Stimulated activated CD8-positive, alpha-beta memory T cell treated with anti-CD3 and anti-CD28 coated beads, Interleukin-4, amount 100 ng/mL, for 1 hour (primary cell): Measurements from ENCODE around the gene DENND1A.
"Not testable (repeated sequence)": the region's sequence is repeated elsewhere in the genome, so short reads cannot be mapped to it uniquely, and the experiment has no call there.

Experiments used
- DNase-seq, 2 donors: peaks; one replicate each; pipeline ENCODE4 v3.0.0-alpha.2; 2020; ENCODE audit warnings: low read depth in 2 of 2, low spot score in 1 of 2

DENND1A gene

DNA sequence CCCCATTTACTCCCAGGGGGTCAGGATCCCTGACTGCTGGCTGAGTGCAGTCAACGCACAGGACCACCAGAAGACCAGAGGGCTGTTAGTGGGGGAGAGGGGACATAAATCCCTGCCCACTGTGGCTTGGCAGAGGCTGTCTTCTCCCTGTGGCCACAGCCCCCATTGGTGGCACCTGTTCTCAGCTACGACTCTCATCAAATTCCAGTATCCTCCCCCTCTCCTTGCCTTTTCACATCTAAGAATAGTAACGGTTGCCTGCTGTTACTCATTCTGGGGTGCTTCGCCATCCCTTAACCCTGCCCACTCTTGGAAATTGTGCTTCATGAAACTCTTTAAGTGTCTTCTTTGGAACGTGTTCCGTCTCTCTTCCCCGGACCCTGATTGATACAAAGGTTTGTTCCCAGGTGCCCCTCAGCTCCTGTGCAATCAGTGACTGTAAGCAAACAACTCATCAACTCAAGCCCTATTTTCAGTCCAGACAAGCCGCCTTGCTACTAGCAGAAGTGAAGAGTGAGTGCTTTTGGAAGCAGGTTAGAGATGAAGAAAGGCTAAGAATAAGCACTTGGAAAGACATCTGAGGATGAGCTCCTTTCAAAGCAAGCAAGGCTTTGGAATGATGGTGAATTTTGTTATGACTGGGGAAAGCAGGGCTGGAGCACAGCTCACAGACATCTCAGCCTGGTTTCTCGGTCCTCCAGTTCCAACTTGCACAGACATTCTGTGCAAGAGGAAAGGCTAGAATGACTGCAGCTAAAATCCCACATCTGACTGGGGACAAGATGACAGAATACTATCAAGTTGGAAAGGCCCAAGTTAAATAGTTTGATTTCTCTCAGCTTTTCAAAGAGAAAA, 22.9 kb upstream of the DENND1A start:
- no peak for DNase-seq

DNA sequence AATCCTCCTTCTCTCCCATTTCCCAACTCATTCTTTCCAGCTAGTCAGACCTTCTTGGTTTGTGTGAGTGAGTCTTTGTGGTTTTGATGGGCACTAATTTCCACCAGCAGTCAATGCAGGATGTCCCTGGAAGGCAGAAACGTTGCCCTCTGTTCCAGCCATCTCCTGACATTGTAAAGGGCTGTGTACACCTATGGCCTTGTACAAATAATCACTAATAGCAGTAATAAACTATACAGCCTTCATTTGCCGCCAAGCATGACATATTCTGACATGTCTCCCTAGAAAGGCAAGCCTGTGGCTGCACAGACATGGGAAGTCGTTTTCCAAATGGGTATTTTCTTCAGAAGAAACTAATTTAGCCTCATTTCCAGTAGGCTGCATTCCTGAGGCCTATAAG, 18.4 kb upstream of the DENND1A start:
- no peak for DNase-seq

DNA sequence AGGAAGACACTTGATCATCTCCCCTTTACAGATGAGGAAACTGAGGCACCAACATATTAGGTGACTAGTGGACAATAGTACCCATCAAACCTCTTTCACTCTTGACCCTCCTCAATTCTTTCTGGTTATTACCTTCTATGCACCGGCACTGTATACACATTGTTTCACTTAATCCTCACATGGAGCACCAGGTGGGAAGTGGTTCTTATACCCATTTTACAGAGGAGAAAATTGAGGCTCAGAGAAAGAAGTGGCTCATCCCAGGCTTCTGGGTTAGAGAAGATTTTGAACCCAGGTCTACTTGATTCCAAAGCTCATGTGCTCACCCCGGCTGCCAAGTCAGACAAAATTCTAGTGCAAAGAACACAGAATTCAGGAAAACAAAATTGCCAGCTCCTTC, 17.4 kb upstream of the DENND1A start:
- no peak for DNase-seq

DNA sequence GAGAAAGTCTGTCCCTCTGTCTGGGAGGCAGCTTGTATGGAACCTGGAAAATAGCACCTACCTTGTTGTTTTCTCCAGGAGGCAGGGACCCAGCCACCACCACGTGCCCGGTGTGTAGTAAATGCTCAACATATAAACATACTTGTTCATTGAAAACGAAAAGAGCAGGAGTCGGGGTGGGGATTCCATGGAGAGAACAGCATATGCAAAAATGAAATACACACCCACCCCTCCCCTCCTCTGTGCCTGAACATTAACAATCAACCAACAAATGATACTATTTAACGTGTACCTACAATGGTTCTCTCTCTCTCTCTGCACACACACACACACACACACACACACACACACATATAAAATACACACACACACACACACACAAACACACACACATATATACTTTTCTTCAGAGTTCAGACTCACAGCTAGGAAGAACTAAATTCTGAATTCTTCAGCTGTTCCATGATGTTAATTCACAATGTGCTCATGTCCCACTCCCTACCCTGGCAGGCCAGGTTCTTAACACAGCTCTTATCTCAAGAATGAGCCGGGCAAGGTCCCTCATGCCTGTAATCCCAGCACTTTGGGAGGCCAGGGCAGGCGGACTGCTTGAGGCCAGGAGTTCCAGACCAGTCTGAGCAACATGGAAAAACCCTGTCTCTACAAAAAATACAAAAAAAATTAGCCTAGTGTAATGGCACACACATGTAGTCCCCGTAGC, 16.3 kb upstream of the DENND1A start:
- no peak for DNase-seq

DNA sequence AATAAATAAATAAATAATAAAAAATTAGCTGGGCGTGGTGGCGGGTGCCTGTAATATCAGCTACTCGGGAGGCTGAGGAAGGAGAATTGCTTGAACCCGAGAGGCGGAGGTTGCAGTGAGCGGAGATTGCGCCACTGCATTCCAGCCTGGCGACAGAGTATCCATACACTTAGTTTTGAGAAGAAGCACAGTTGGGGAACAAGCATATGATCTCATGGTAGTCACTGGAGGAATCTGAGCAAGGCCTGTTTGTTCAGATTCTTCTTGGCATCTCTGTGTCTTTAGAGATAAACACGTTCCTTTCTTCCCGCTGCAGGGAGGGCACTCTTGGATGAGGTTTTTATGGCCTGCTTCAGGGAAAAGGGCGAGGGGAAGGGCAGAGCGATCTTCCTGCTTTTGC, 15.6 kb upstream of the DENND1A start:
- DNase-seq = no peak

DNA sequence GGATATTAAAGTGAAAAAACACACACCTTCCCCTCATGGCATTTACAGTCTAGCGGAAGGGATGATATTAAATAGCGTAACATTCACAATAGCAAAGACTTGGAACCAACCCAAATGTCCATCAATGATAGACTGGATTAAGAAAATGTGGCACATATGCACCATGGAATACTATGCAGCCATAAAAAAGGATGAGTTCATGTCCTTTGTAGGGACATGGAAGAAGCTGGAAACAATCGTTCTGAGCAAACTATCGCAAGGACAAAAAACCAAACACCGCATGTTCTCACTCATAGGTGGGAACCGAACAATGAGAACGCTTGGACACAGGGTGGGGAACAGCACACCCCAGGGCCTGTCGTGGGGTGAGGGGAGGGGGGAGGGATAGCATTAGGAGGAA, 14.5 kb upstream of the DENND1A start:
- DNase-seq = not testable (repeated sequence)

DNA sequence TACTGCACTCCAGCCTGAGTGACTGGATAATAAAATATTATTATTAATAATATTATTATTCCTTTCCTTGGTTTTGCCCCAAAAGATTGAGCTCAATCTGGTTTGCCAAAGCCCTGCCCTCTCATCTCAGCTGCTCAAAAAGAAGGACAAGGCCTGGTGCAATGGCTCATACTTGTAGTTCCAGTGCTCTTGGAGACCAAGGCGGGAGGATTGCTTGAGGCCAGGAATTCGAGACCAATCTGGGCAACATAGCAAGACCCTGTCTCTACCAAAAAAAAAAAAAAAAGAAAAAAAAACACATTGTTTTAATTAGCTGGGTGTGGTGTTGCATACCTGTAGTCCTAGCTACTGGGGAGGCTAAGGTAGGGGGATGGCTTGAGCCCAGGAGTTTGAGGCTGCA, 13.7 kb upstream of the DENND1A start:
- DNase-seq = no peak

DNA sequence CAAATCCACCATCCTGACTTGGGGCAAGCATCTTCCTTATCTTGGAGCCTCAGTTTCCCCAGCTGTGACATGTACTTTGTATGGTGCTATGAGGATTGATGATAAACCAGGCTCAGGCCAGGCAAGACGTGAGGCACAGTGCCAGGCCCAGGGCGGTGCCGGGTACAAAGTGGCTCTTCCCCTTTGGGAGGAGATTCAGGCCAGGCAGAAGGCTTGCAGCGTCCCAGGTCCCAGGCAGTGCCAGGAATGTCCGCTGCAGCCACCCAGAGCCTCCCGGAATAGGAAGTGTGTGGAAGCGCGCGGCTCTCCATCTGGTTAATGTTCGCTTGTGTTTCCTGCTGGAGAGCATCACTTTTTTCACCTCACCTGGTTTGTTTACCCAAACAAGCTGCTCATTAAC, 12.6 kb upstream of the DENND1A start:
- no peak for DNase-seq

DNA sequence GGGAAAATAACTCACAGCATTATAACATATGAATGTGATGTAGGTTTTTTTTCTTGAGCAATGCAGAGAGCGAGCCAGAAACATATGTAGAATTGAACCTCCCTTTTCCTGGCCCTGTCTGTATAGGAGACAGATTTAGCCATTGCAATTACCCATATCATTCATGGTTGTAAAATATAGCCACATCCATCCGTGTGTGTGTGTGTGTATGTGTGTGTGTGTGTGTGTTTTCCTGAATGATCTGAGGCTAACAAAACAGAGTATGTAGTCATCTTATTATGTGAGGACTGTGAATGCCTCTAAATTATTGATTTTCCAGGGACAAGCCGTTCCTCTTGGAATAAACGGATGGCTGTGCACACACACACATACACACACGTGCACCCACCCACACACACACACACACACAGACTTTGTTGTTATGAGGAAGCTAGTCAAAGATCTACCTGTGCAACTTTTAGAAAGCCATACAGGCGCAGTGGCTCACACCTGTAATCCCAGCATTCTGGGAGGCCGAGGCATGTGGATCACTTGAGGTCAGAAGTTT, 11.7 kb upstream of the DENND1A start:
- no peak for DNase-seq

DNA sequence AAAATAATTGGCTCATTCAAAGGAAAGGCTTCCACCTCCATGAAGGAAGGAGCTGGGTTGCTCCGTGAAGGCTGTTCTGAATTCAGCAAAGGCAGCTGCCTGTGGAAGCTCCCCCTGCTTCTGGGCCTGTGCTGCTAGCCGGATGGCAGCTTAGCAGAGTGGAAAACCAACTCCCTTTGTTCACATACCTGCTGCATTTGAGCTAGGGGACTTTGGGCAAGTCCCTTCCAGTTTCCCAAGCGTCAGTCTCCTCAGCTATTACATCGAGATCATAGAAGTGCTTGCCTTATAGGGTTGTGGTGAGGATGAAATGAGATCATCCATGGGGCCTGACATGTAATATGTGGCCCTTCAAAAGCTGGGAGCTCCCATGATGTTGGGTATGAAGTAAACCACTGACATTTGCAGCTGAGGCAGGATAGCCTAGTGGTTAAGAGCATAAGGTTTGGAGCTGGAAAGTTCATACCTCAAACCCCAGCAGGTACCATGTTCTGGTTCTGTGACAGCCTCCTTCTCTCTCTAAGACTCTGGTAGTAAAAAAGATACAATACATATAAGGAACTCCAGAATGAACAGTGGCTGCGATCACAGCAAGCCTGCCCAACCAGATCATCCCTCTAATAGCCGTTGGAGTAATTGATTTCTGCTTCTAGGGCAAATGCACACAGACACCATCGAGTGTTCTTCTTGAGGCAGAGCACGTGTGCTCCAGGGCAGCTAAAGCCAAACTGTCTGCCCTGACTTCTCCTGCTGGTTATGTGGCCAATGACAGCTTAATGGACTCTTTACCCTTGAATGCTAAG, 11.0 kb upstream of the DENND1A start:
- no peak for DNase-seq

DNA sequence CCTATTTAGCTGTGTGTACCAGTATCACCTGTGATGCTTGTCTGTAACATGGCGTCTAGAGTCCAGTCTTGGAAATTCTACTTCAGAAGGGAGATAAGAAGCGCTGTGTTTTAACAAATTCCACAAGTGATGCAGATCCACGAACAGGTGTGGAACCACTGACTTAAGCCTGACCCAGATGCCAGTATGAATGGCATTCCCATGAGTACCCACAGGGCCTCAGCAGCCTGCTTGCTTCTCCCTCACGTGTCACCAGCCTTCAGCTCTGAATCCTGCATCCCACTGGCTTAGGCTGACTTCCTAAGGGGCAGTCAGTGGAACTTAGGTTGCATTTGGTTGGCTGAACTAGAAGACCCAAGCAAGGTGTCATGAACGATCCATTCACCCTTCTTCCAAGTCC, 8.5 kb upstream of the DENND1A start:
- DNase-seq = no peak

DNA sequence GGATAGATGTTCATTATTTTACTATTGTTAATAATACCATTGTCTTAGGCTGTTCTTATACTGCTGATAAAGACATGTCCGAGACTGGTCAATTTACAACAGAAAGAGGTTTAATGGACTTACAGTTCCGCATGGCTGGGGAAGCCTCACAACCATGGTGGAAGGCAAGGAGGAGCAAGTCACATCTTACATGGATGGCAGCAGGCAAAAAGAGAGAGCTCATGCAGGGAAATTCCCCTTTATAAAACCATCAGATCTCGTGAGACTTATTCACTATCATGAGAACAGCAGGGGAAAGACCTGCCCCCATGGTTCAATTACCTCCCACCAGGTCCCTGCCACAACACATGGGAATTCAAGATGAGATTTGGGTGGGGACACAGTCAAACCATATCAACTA, 6.6 kb upstream of the DENND1A start:
- not testable (repeated sequence) for DNase-seq

DNA sequence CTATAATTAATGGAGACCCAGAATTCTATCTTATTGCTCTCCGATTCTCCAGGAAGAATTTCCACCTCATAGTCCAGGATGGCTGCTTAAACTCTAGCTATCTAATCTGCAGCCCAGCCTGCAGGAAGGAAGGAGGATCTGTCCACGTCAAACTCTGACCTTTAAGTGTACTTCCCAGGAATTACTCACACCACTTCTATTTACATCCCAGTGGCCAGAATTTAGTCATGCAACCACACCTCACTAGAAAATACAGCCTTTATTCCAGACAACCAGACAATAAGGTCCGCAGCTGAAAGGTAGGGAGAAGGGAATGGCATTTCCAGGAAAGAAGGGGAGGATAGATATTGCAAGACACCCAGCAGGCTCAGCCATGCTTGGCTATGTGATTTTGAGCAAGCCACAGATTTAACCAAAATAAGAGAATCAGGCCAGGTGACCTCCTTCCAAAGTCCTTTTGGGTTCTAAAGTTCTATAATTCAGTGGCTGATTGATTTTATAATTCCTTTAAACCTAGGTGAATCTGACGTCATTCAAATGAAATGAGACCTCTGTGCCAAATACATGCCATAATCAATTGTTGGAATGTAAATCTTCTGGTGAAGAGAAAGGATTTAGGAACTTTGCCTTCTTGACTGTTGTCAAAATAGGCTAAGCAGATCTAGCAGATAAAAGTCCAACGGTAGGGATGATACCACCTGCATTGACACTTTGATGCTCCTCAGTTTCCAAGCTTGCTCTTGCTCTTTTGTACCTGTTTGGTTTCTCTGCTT, 3.7 kb upstream of the DENND1A start:
- DNase-seq = no peak

DNA sequence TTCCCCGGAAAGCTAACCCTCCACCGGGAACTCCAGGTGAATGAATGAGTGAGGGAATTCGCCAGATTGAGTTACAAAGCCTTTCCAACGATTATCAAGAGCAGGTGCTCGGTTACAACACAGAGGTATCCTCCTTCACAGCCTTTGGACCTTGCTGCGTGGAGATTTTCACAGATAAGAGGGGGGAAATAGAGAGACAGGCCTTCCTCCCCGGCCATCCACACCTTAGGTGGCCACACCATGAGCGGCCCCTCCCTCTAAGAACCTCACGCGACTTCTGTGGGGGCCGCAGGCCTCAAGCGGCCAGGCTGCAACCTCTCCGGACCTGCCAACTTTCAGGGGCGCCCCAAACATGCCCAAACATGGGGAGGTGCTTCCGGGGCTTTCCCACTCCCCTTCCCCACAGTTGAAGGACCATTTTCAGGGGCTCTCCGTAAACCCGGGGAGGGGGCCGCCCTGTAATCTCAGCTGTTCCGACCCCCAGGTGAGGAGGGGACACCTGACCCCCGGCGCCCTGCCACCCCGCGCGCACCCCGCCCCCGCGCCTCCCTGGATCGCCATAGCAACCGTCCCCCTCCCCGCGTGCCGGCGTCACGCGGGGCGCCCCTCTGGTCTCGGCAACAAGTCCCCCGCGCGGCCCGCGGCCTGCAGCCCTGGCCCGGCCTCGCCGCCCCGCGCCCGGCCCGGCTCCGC, 603 bp downstream of the DENND1A start:
- no peak for DNase-seq

DNA sequence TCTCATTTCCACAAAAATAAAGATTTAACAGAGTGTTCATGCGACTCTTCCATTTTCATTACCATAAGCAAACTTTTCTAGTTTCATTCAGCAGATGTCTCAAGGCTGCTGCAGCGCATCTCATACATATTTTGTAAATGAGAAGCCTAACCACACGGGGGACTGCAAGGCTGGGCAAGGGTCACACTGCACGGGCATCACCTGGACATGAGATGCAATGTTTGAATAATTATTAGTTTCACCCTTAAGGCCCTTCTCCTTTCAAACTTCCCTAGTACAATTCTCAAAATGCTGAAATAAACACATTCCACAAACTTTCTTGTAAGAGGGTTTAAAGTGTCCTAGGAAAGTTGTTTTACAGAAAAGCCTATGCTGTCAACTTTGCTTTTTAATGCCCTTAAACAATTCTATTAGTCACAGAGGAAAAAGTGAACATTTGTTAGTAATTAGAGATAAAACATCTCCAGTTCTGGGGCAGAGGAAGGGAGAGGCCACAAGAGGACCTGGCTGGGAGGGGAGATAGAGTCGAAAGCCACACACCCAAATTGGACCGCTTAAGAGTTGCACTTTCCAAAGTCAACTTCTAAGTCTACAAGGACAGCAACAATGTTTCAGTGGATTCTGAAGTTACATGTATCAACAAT, 1.3 kb downstream of the DENND1A start:
- DNase-seq = no peak

DNA sequence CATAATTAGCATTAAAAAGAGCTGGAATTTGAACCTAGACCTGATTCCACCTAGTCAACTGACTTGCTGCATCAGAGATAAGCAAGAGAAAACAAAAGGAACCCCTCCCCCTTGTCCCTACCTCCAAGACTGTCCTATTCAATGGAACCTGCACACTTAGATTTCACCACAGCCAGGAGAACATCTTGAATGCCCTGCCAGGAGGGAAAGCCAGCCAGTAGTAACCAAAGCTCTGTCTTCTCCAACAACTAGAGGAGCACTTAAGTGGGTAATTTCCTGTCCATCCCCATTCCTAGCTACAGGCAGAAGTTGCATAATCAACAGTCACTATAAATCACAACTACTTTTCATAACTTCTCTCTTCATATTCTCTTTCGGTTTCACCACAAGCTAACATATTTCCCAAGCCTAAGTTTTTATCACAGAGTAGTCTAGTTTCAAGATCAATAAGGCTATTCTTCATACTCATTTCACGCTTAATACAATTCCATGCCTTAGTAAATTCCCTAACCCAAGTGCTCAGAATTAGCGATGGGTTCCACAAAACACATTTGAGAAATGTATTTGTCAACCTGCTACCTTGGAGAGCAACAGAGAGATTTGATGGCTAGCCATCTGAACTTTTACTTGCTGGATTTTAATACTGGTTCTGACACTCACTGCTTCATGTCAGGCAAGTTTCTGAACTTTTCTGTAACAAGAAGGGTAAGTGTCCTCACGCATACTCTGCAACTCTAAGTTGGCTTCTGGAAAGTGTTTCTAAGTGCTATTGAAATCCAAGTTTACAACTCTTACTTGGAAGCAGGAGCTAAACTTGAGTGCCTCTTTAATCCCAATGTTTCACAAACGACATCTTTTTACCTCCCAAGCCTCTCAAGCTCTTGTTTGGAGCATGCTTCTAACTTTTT, 2.0 kb downstream of the DENND1A start:
- no peak for DNase-seq

DNA sequence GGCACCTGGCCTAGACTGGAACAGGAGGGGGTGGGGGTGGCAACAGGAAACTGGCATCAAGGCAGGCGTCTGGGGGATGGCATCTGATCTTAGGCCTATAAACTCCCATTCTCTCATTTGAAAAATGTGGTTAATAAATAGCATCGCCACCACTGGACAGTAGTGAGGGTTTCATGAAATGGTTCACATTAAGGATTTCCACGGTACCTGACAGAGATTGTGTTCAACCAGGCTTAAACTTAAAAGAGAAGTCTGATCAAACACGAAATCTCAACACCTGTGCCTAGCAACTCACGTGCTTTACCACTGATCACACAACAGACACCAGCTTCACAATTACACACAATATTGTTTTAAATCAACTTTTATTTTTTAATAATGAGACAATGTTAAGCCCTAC, 3.0 kb downstream of the DENND1A start:
- no peak for DNase-seq

DNA sequence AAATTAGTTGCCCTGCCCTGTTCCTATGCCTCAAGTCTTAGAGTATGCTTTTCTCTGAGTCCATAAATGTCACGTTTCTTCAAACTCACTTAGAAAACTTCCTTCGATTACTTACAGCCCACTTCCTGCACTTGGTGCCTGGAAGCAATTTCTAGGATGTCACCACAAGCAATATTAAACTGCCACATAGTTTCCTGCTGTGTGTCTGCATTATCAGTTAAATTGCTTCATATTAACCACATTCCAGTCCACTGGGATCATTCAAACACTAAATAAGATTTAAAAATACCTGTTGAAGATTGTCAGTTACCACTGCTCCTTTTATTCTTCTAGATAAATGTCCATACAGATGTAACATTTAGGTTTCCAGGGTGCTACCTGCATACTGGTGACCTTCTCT, 4.1 kb downstream of the DENND1A start:
- no peak for DNase-seq

DNA sequence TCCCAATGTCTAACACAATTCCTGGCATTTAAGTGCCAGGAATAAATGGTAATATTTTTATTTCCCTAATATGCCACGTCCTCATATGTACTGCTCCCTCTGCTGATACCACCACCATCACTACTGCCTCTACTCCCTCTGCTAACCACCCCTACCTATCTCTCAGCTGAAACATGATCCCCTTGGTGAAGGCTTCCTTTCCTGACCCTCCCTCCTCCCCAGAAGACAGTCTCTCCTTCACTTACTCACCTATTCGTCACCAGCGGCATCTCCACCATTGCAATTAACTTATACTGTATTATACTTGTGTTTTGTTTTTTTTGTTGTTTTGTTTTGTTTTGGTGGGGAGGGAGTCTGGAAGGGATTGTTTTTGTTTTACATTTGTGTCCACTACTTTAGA, 4.8 kb downstream of the DENND1A start:
- no peak for DNase-seq
